K562 (cell line): ENCODE data around the gene HOXD9. TPM values are rescaled to one million over a fixed set of nuclear protein-coding genes. Genes with fewer than 3 reads are reported as not detected.

ENCODE experiments used
- ATAC-seq: fragments of 200-7000 bp; cut with Tn5 transposase; 3 replicates; pipeline ENCODE4 v1.9.1; 2020; ENCODE audit warnings: moderate library complexity
- BruUV-seq: library from RNA; stranded (reverse); fragments of 400-500 nt; replicated peaks from 2 replicates; lab custom pipeline; 2021; lab: Mats Ljungman, UMichigan
- CTCF ChIA-PET: fragments of 300-600 bp; formaldehyde crosslinking; extraction: SDS; loops from one replicate; lab custom pipeline; 2021; ENCODE audit warnings: low intra/inter-chr PET ratio; lab: Yijun Ruan, JAX
- POLR2A ChIA-PET: fragments of 300-600, 350-650 bp; sonication (Branson Sonifier 250); formaldehyde crosslinking; extraction: SDS; loops from one replicate; lab custom pipeline; 2021; ENCODE audit warnings: antibody characterized with exemption, inconsistent platforms; lab: Yijun Ruan, JAX
- DNase-seq, 4 experiments: peaks; one replicate each; pipeline versions ENCODE4 v3.0.0 to v3.0.0-alpha.2; 2011 to 2018; ENCODE audit warnings: low spot score in 3 of 4, mixed read lengths in 3 of 4; ENCODE audit errors: extremely low read depth in 1 of 4
- FAIRE-seq: peaks from 2 replicates; lab custom pipeline; 2011; peaks lifted over from hg19 to GRCh38; lab: Jason Lieb, UNC
- H2AFZ ChIP-seq: 2 replicates; pipeline ENCODE4 v1.6.0; 2011; ENCODE audit warnings: low read depth, low read length, control low read depth, inconsistent platforms
- H3K27ac ChIP-seq: fragments of 200-600 bp; 3 replicates; pipeline ENCODE4 v1.8.0; 2011; ENCODE audit warnings: low read depth, mild to moderate bottlenecking, control low read depth, inconsistent platforms, low read length, moderate library complexity, mixed read lengths; ENCODE audit errors: extremely low read depth
- H3K27me3 ChIP-seq, 2 experiments: fragments of 300-600 bp in 1 of 2; 2 replicates in 1 of 2; 3 replicates in 1 of 2; pipeline versions ENCODE4 v1.6.0 to v1.8.0; 2011; ENCODE audit warnings: inconsistent platforms in 2 of 2, low read length in 2 of 2, mild to moderate bottlenecking in 1 of 2, mixed read lengths in 1 of 2, moderate library complexity in 1 of 2; ENCODE audit not compliant: control insufficient read depth in 2 of 2, insufficient read depth in 2 of 2
- H3K36me3 ChIP-seq: fragments of 300-600 bp; 3 replicates; pipeline ENCODE4 v1.8.0; 2011; ENCODE audit warnings: mild to moderate bottlenecking, low read length, inconsistent platforms; ENCODE audit not compliant: control insufficient read depth, insufficient read depth
- H3K4me1 ChIP-seq, 2 experiments: fragments of 200-600 bp in 1 of 2; replicated peaks in 1 of 2; 2 replicates in 1 of 2; 3 replicates in 1 of 2; pipeline versions ENCODE4 v1.5.1 to v1.8.0; 2011; ENCODE audit warnings: inconsistent platforms in 2 of 2, low read length in 2 of 2, mild to moderate bottlenecking in 1 of 2, mixed read lengths in 1 of 2, moderate library complexity in 1 of 2; ENCODE audit not compliant: control insufficient read depth in 2 of 2, insufficient read depth in 2 of 2
- H3K4me2 ChIP-seq: 2 replicates; pipeline ENCODE4 v1.6.1; 2011; ENCODE audit warnings: low read length, control low read depth, inconsistent platforms, mixed read lengths; ENCODE audit not compliant: insufficient read depth
- H3K4me3 ChIP-seq: fragments of 200-600 bp; sonication (generic), shearing (Covaris generic); 2 replicates; pipeline ENCODE4 v1.5.1; 2016; ENCODE audit warnings: control low read depth, inconsistent platforms
- H3K79me2 ChIP-seq: fragments of 200-600 bp; 3 replicates; pipeline ENCODE4 v1.8.0; 2011; ENCODE audit warnings: low read length, inconsistent platforms; ENCODE audit not compliant: control insufficient read depth, insufficient read depth
- H3K9ac ChIP-seq, 2 experiments: 2 replicates each; pipeline versions ENCODE4 v1.6.0 to v1.6.1; 2011; ENCODE audit warnings: low read depth in 2 of 2, low read length in 2 of 2, control low read depth in 1 of 2, inconsistent platforms in 1 of 2, mild to moderate bottlenecking in 1 of 2, mixed read lengths in 1 of 2; ENCODE audit not compliant: insufficient read depth in 1 of 2
- H3K9me1 ChIP-seq: one replicate; pipeline ENCODE4 v1.6.0; 2011; ENCODE audit warnings: inconsistent platforms, mild to moderate bottlenecking, low read length, moderate library complexity; ENCODE audit not compliant: control insufficient read depth, insufficient read depth
- H3K9me3 ChIP-seq: replicated peaks from 2 replicates; pipeline ENCODE4 v1.5.1; 2011; ENCODE audit warnings: low read depth, low read length, inconsistent platforms; ENCODE audit not compliant: control insufficient read depth, insufficient read depth
- H4K20me1 ChIP-seq: replicated peaks from 2 replicates; pipeline ENCODE4 v1.6.1; 2011; ENCODE audit warnings: low read length, inconsistent platforms, mixed read lengths; ENCODE audit not compliant: control insufficient read depth, insufficient read depth
- GATAD2B ChIP-seq: fragments of 450-650 bp; IDR thresholded peaks from 2 replicates; pipeline ENCODE4 v1.6.1; 2017; ENCODE audit warnings: mild to moderate bottlenecking, borderline replicate concordance
- KLF6 ChIP-seq: fragments of 250-450 bp; sonication (Bioruptor Pico); IDR thresholded peaks from 2 replicates; pipeline ENCODE4 v1.4.0; 2020; ENCODE audit warnings: mild to moderate bottlenecking, moderate library complexity, borderline replicate concordance
- RFX5 ChIP-seq: IDR thresholded peaks from 2 replicates; pipeline ENCODE4 v1.6.1; 2011; ENCODE audit warnings: low read depth, mild to moderate bottlenecking, improper control_type of control experiment, low read length
- SRSF1 ChIP-seq: fragments of 200-400 bp; formaldehyde crosslinking; IDR thresholded peaks from 2 replicates; pipeline ENCODE4 v1.6.1; 2017; ENCODE audit warnings: mild to moderate bottlenecking, low read depth, low read length, moderate library complexity
- TARDBP ChIP-seq: fragments of 450-650 bp; IDR thresholded peaks from 2 replicates; pipeline ENCODE4 v1.6.1; 2016
- ZBED1 ChIP-seq: IDR thresholded peaks from 2 replicates; pipeline ENCODE4 v1.6.1; 2014
- ZC3H8 ChIP-seq: fragments of 450-650 bp; IDR thresholded peaks from 2 replicates; pipeline ENCODE4 v1.6.1; 2017
- WGBS: fragments of 100-300 bp; shearing (Covaris generic); methylation state at CpG from one replicate; pipeline ENCODE4 v1.1.6; 2016; ENCODE audit warnings: low coverage, mixed read lengths; ENCODE audit not compliant: insufficient coverage; ENCODE audit errors: missing lambda C conversion rate; 5-methylcytosine and 5-hydroxymethylcytosine counted together
- in situ Hi-C: fragments of 300-500 bp; cut with MboI; formaldehyde crosslinking; loops from 4 replicates; pipeline ENCODE4 v1.15.0; 2018; ENCODE audit warnings: inconsistent platforms, mixed read lengths
- intact Hi-C: fragments of 100-400 bp; cut with micrococcal nuclease; formaldehyde crosslinking; loops from 2 replicates; pipeline ENCODE4 v1.14.2; 2022
- polyA plus RNA-seq, 8 experiments: library from polyadenylated mRNA; depleted of rRNA in 4 of 8; stranded (reverse) in 5 of 8; unstranded in 3 of 8; fragments of >200 nt; fragmentation: Nextera tagmentation in 2 of 8; fragmentation: Illumina TruSeq in 1 of 8; extraction: Ambion mirVana in 2 of 8; extraction: Trizol in 1 of 8; gene quantifications; 2 replicates each; pipeline versions ENCODE4 v1.2.1 to v1.2.3, GENCODE V29; 2011 to 2014; ENCODE audit warnings: inconsistent platforms in 1 of 8, missing spikeins in 1 of 8
- total RNA-seq, 7 experiments: library from RNA; depleted of rRNA in 6 of 7; stranded (reverse); fragments of >200 nt in 6 of 7; fragmentation: Illumina TruSeq in 2 of 7; extraction: Trizol in 2 of 7; gene quantifications; 2 replicates each; pipeline versions ENCODE4 v1.2.1 to v1.2.3, GENCODE V29; 2011 to 2021; ENCODE audit warnings: low replicate concordance in 1 of 7
- TF ChIP-seq, protein P1 (sequence below): fragments of 450-650 bp; IDR thresholded peaks from 2 replicates; pipeline ENCODE4 v1.6.1; 2018; ENCODE audit not compliant: partially characterized antibody
- TF ChIP-seq, protein P2 (sequence below): sonication (generic); formaldehyde crosslinking; IDR thresholded peaks from 2 replicates; pipeline ENCODE4 v1.9.0; 2022; ENCODE audit warnings: mild to moderate bottlenecking, missing genetic modification reagents

The HOXD9 gene
- total and polyA plus RNA-seq, 9 of the 15 experiments (the other 6 are each of a cell fraction or from before 2014, with no cell fraction given), result not detected

DNA sequence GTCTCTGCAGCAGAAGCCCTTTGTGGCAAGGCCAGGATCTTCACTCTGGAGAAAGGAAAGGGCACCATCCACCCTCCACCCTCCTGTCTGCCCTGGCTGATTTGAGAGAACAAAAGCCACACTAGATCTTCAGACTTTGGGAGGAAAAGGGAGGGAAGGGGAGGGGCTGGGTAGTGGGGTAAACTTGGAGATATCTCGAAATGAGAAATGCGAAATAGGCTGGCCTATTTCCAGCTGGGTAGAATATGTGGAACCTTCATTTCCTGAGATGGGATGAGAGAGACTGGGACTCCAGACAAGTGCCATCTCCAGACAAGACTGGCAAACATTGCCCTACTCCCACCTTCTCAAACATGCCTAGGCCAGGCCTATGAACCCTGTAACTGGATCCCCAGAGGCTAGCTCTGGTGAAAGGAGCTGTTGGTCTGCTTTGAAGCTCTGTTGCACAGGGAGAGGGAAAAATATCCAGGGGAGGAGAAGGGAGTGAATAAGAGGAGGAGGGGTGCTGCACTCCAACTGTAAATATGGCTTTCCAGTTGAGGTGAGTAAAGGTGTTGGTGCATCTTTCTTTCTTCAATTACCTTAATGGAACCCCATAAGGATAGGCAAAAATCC lies 21.2 kb upstream of the HOXD9 start:
- ChIA-PET POLR2A (interaction anchor here (0.5 kb wide), 1 partner anchor 1324 kb away, joined by 3 read pairs; no protein-coding TSS in a partner anchor), CTCF (no interaction called here)
- no peak overlapping the region for H3K4me2 ChIP-seq
- H3K4me1 ChIP-seq, result peaks cover 7 to 31% of the 10 kb centered on the region in 2 experiments
- intact Hi-C loops (no loop called here), in situ Hi-C loops (no loop called here)
- peaks cover 71 to 89% of the 10 kb centered on the region in 2 experiments for H3K27me3 ChIP-seq
- no peak overlapping the region for H3K27ac ChIP-seq
- no peaks in the 10 kb centered on the region for H3K36me3 ChIP-seq
- no peak overlapping the region for H2AFZ ChIP-seq
- TF ChIP-seq RFX5 (no peak), TARDBP (no peak), SRSF1 (no peak), ZC3H8 (no peak)
- ATAC-seq (no peak), DNase-seq (no peak), FAIRE-seq (no peak)
- no peak overlapping the region for H3K4me3 ChIP-seq
- H3K9me3 ChIP-seq, result no peaks in the 10 kb centered on the region
- H3K79me2 ChIP-seq, result no peaks in the 10 kb centered on the region
- no TSS peak for BruUV-seq
- WGBS, result 0% methylated on average over 2 of the region's 2 CpGs
- H4K20me1 ChIP-seq, result peaks cover 16% of the 10 kb centered on the region; the same call in 1 of the 2 replicates
- H3K9ac ChIP-seq, result no peak overlapping the region
- H3K9me1 ChIP-seq, result no peaks in the 10 kb centered on the region

GRCh38 chr2:176101842-176102241 lies 20.7 kb upstream of the HOXD9 start:
- no peaks in the 10 kb centered on the region for H3K79me2 ChIP-seq
- no peak overlapping the region for H3K4me2 ChIP-seq
- no peak overlapping the region for H3K27ac ChIP-seq
- H3K4me3 ChIP-seq, result no peak overlapping the region
- in situ Hi-C loops (no loop called here), intact Hi-C loops (no loop called here)
- no peak overlapping the region for H3K9ac ChIP-seq
- H2AFZ ChIP-seq, result no peak overlapping the region
- WGBS, result 0% methylated on average over 5 of the region's 5 CpGs
- no peaks in the 10 kb centered on the region for H3K9me3 ChIP-seq
- FAIRE-seq (no peak), ATAC-seq (no peak), DNase-seq (no peak)
- ChIA-PET POLR2A (interaction anchor here (0.5 kb wide), 1 partner anchor 1324 kb away, joined by 3 read pairs; no protein-coding TSS in a partner anchor), CTCF (no interaction called here)
- TF ChIP-seq KLF6 (CRISPR knock-in tag) (no peak), GATAD2B (no peak), ZBED1 (no peak)
- TF ChIP-seq, protein P1, sequence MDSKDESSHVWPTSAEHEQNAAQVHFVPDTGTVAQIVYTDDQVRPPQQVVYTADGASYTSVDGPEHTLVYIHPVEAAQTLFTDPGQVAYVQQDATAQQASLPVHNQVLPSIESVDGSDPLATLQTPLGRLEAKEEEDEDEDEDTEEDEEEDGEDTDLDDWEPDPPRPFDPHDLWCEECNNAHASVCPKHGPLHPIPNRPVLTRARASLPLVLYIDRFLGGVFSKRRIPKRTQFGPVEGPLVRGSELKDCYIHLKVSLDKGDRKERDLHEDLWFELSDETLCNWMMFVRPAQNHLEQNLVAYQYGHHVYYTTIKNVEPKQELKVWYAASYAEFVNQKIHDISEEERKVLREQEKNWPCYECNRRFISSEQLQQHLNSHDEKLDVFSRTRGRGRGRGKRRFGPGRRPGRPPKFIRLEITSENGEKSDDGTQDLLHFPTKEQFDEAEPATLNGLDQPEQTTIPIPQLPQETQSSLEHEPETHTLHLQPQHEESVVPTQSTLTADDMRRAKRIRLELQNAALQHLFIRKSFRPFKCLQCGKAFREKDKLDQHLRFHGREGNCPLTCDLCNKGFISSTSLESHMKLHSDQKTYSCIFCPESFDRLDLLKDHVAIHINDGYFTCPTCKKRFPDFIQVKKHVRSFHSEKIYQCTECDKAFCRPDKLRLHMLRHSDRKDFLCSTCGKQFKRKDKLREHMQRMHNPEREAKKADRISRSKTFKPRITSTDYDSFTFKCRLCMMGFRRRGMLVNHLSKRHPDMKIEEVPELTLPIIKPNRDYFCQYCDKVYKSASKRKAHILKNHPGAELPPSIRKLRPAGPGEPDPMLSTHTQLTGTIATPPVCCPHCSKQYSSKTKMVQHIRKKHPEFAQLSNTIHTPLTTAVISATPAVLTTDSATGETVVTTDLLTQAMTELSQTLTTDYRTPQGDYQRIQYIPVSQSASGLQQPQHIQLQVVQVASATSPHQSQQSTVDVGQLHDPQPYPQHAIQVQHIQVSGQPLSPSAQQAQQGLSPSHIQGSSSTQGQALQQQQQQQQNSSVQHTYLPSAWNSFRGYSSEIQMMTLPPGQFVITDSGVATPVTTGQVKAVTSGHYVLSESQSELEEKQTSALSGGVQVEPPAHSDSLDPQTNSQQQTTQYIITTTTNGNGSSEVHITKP, result no peak
- TF ChIP-seq, protein P2, sequence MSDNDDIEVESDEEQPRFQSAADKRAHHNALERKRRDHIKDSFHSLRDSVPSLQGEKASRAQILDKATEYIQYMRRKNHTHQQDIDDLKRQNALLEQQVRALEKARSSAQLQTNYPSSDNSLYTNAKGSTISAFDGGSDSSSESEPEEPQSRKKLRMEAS, result no peak
- H3K9me1 ChIP-seq, result no peaks in the 10 kb centered on the region
- H3K4me1 ChIP-seq, result peaks cover 2 to 31% of the 10 kb centered on the region in 2 experiments; a peak in 4 of 5 replicates
- BruUV-seq, result no TSS peak
- H3K27me3 ChIP-seq, result peaks cover 66 to 87% of the 10 kb centered on the region in 2 experiments
- H4K20me1 ChIP-seq, result peaks cover 16% of the 10 kb centered on the region; the same call in 1 of the 2 replicates
- no peaks in the 10 kb centered on the region for H3K36me3 ChIP-seq
